ENCODE data around the gene ATP6V0E1.
"Not testable (repeated sequence)": the region's sequence is repeated elsewhere in the genome, so short reads cannot be mapped to it uniquely, and the experiment has no call there.

The ATP6V0E1 gene

GRCh38 chr5:173039188-173039587 is 55.6 kb downstream of the ATP6V0E1 start:
- DNase-seq (ENCODE audit: low read depth in 2 of 2): no peak

GRCh38 chr5:173039964-173040363 is 56.4 kb downstream of the ATP6V0E1 start:
- DNase-seq (ENCODE audit: low read depth in 2 of 2): no peak

- DNase-seq (ENCODE audit: low read depth in 2 of 2): no peak
Observed at GRCh38 chr5:173041881-173042762, 58.6 kb downstream of the ATP6V0E1 start.

GRCh38 chr5:173042763-173043107 is 59.2 kb downstream of the ATP6V0E1 start:
- DNase-seq (ENCODE audit: low read depth in 2 of 2): no peak

- no peak for DNase-seq (ENCODE audit: low read depth in 2 of 2)
Observed at GRCh38 chr5:173045474-173045873, 61.9 kb downstream of the ATP6V0E1 start.

- DNase-seq (ENCODE audit: low read depth in 2 of 2): not testable (repeated sequence)
Observed at GRCh38 chr5:173047096-173047837, 63.7 kb downstream of the ATP6V0E1 start.

GRCh38 chr5:173047838-173048105 is 64.2 kb downstream of the ATP6V0E1 start:
- no peak for DNase-seq (ENCODE audit: low read depth in 2 of 2)

GRCh38 chr5:173050791-173051190 is 67.2 kb downstream of the ATP6V0E1 start:
- DNase-seq (ENCODE audit: low read depth in 2 of 2): no peak

GRCh38 chr5:173051746-173052145 is 68.2 kb downstream of the ATP6V0E1 start:
- DNase-seq (ENCODE audit: low read depth in 2 of 2): no peak

- no peak for DNase-seq (ENCODE audit: low read depth in 2 of 2)
Observed at GRCh38 chr5:173053041-173053440, 69.5 kb downstream of the ATP6V0E1 start.

- DNase-seq (ENCODE audit: low read depth in 2 of 2): no peak
Observed at GRCh38 chr5:173055042-173055721, 71.6 kb downstream of the ATP6V0E1 start.

GRCh38 chr5:173055722-173055982 is 72.1 kb downstream of the ATP6V0E1 start:
- DNase-seq (ENCODE audit: low read depth in 2 of 2): no peak

GRCh38 chr5:173055983-173056782 is 72.6 kb downstream of the ATP6V0E1 start, which contains the start of gene CREBRF:
Gene CREBRF (plus strand): TSS chr5:173056352. CDS start chr5:173080776, 24,424 bp downstream.
- DNase-seq (ENCODE audit: low read depth in 2 of 2): peak; percentile 92 to 97

GRCh38 chr5:173056783-173057061 is 73.2 kb downstream of the ATP6V0E1 start:
- DNase-seq (ENCODE audit: low read depth in 2 of 2): peak; percentile 73 to 80

GRCh38 chr5:173057062-173057924 is 73.7 kb downstream of the ATP6V0E1 start:
- DNase-seq (ENCODE audit: low read depth in 2 of 2): peak; percentile 99

- DNase-seq (ENCODE audit: low read depth in 2 of 2): no peak
Observed at GRCh38 chr5:173062141-173062540, 78.6 kb downstream of the ATP6V0E1 start.

- DNase-seq (ENCODE audit: low read depth in 2 of 2): no peak
Observed at GRCh38 chr5:173065155-173065554, 81.6 kb downstream of the ATP6V0E1 start.

- DNase-seq (ENCODE audit: low read depth in 2 of 2): no peak
Observed at GRCh38 chr5:173069671-173070070, 86.1 kb downstream of the ATP6V0E1 start.

GRCh38 chr5:173075137-173075843 is 91.7 kb downstream of the ATP6V0E1 start:
- no peak for DNase-seq (ENCODE audit: low read depth in 2 of 2)

GRCh38 chr5:173075970-173076369 is 92.4 kb downstream of the ATP6V0E1 start:
- DNase-seq (ENCODE audit: low read depth in 2 of 2): no peak

GRCh38 chr5:173076471-173076870 is 92.9 kb downstream of the ATP6V0E1 start:
- not testable (repeated sequence) for DNase-seq (ENCODE audit: low read depth in 2 of 2)
